Panc1 (cell line): Measurements from ENCODE around the gene DLL1. TPM values are rescaled to one million over a fixed set of nuclear protein-coding genes. Genes with fewer than 3 reads are reported as not detected.

Source experiments
- ATAC-seq: fragments of 200-7000 bp; cut with Tn5 transposase; 2 replicates; pipeline ENCODE4 v1.9.1; 2020; ENCODE audit warnings: mild to moderate bottlenecking, moderate library complexity
- BruUV-seq: library from RNA; stranded (reverse); fragments of 400-500 nt; replicated peaks from 2 replicates; lab custom pipeline; 2021; lab: Mats Ljungman, UMichigan
- CTCF ChIA-PET: fragments of 300-600 bp; sonication (Branson Sonifier 250); formaldehyde crosslinking; loops from one replicate; lab custom pipeline; 2022; ENCODE audit warnings: antibody characterized with exemption; lab: Charles Lee
- POLR2A ChIA-PET: fragments of 300-600 bp; sonication (Branson Sonifier 250); formaldehyde crosslinking; loops from one replicate; lab custom pipeline; 2022; ENCODE audit warnings: antibody characterized with exemption; lab: Charles Lee
- DNase-seq: peaks from one replicate; pipeline ENCODE4 v3.0.0-alpha.2; 2010; ENCODE audit warnings: low read depth, low spot score
- H3K27ac ChIP-seq: 2 replicates; pipeline ENCODE4 v1.5.1; 2011; ENCODE audit warnings: mild to moderate bottlenecking, low read length, inconsistent platforms
- H3K27me3 ChIP-seq: fragments of 200-500 bp; sonication (Bioruptor generic); 2 replicates; pipeline ENCODE4 v1.6.0; 2014; ENCODE audit warnings: low read length, inconsistent platforms; ENCODE audit not compliant: control insufficient read depth, insufficient read depth
- H3K36me3 ChIP-seq: fragments of 200-500 bp; sonication (Bioruptor generic); 2 replicates; pipeline ENCODE4 v1.5.1; 2014; ENCODE audit warnings: inconsistent platforms, mild to moderate bottlenecking, low read length, moderate library complexity; ENCODE audit not compliant: control insufficient read depth, insufficient read depth
- H3K4me1 ChIP-seq: 2 replicates; pipeline ENCODE4 v1.5.1; 2011; ENCODE audit warnings: inconsistent platforms, mild to moderate bottlenecking, low read length, moderate library complexity; ENCODE audit not compliant: control insufficient read depth, insufficient read depth
- H3K4me3 ChIP-seq, 2 experiments: 2 replicates each; pipeline ENCODE4 v1.5.1; 2011 to 2012; ENCODE audit warnings: low read depth in 2 of 2, low read length in 2 of 2, mild to moderate bottlenecking in 2 of 2, inconsistent platforms in 1 of 2, moderate library complexity in 1 of 2
- H3K9me3 ChIP-seq: fragments of 200-500 bp; sonication (Bioruptor generic); 2 replicates; pipeline ENCODE4 v1.5.1; 2014; ENCODE audit warnings: low read depth, mild to moderate bottlenecking, inconsistent platforms, low read length, moderate library complexity; ENCODE audit not compliant: control insufficient read depth, insufficient read depth
- CTCF ChIP-seq: fragments of 450-650 bp; IDR thresholded peaks from 2 replicates; pipeline ENCODE4 v1.5.1; 2017; ENCODE audit warnings: mild to moderate bottlenecking
- POLR2AphosphoS5 ChIP-seq: IDR thresholded peaks from 2 replicates; pipeline ENCODE4 v1.6.1; 2012; ENCODE audit warnings: mild to moderate bottlenecking, low read depth, low read length, moderate library complexity
- REST ChIP-seq, 2 experiments: IDR thresholded peaks; 2 replicates each; pipeline ENCODE4 v1.6.1; 2011 to 2012; ENCODE audit warnings: low read depth in 2 of 2, control low read depth in 1 of 2, low read length in 1 of 2, mild to moderate bottlenecking in 1 of 2, moderate library complexity in 1 of 2; ENCODE audit not compliant: insufficient read depth in 1 of 2
- SIN3A ChIP-seq: IDR thresholded peaks from 2 replicates; pipeline ENCODE4 v1.6.1; 2012; ENCODE audit warnings: low read depth, mild to moderate bottlenecking, low read length, moderate library complexity, borderline replicate concordance; ENCODE audit not compliant: insufficient read depth
- TCF7L2 ChIP-seq: IDR thresholded peaks from 2 replicates; pipeline ENCODE4 v1.6.1; 2011; ENCODE audit warnings: mild to moderate bottlenecking, low read depth, low read length, inconsistent platforms
- in situ Hi-C: cut with HindIII; loops from 2 replicates; pipeline ENCODE4 v1.10.0; 2016; ENCODE audit warnings: low sequenced_read_pairs, low pct_unique_long_range_greater_than_20kb
- intact Hi-C: fragments of 100-400 bp; cut with micrococcal nuclease; formaldehyde crosslinking; loops from one replicate; pipeline ENCODE4 v1.10.0; 2022; ENCODE audit not compliant: unreplicated experiment
- total RNA-seq: library from RNA; stranded (reverse); gene quantifications from one replicate; pipeline ENCODE4 v1.2.1, GENCODE V29; 2021; ENCODE audit not compliant: unreplicated experiment

The DLL1 gene
- total RNA-seq, 1 experiment from 2014 or later = 2.4 TPM

GRCh38 chr6:170264086-170264485, 26.8 kb downstream of the DLL1 start:
- DNase-seq = no peak
- in situ Hi-C loops (no loop called here), intact Hi-C loops (no loop called here)
- POLR2A ChIA-PET = interaction anchor here (0.7 kb wide), 1 partner anchor 446 kb away, joined by 3 read pairs; no protein-coding TSS in a partner anchor
- H3K9me3 ChIP-seq = no peaks in the 10 kb centered on the region
- TF ChIP-seq CTCF = no peak
- TF ChIP-seq POLR2AphosphoS5 = no peak
- TF ChIP-seq TCF7L2 = no peak
- no peak for TF ChIP-seq SIN3A
- TF ChIP-seq REST (IDR thresholded peaks at IDR 0.05; ENCODE audit: insufficient read depth in 1 of 2, low read depth in 2 of 2, low read length in 1 of 2) = no peak
- no peak for ATAC-seq
- H3K27ac ChIP-seq = no peak overlapping the region
- CTCF ChIA-PET = interaction anchor here (0.6 kb wide), 1 partner anchor 549 kb away, joined by 3 read pairs; no protein-coding TSS in a partner anchor
- H3K4me3 ChIP-seq = no peak overlapping the region
- no TSS peak for BruUV-seq
- no peaks in the 10 kb centered on the region for H3K4me1 ChIP-seq
- H3K36me3 ChIP-seq = no peaks in the 10 kb centered on the region
- no peaks in the 10 kb centered on the region; the same call in 1 of the 2 replicates for H3K27me3 ChIP-seq

- in situ Hi-C loops (no loop called here), intact Hi-C loops (no loop called here)
- BruUV-seq = no TSS peak
- ChIA-PET CTCF (interaction anchor here (0.7 kb wide), 1 partner anchor 467 kb away, joined by 4 read pairs; no protein-coding TSS in a partner anchor), POLR2A (no interaction called here)
- H3K4me3 ChIP-seq = no peak overlapping the region
- H3K27ac ChIP-seq = no peak overlapping the region
- no peaks in the 10 kb centered on the region; the same call in 1 of the 2 replicates for H3K27me3 ChIP-seq
- no peak for TF ChIP-seq SIN3A
- no peak for TF ChIP-seq REST (IDR thresholded peaks at IDR 0.05; ENCODE audit: insufficient read depth in 1 of 2, low read depth in 2 of 2, low read length in 1 of 2)
- no peak for TF ChIP-seq CTCF
- no peak for TF ChIP-seq TCF7L2
- TF ChIP-seq POLR2AphosphoS5 = no peak
- H3K9me3 ChIP-seq = no peaks in the 10 kb centered on the region
- ATAC-seq (no peak), DNase-seq (no peak)
- H3K36me3 ChIP-seq = no peaks in the 10 kb centered on the region
- H3K4me1 ChIP-seq = no peaks in the 10 kb centered on the region
These were observed 27.5 kb downstream of the DLL1 start for GRCh38 chr6:170263410-170263809.
